ENCODE data around the gene C5orf46.

The C5orf46 gene

DNA sequence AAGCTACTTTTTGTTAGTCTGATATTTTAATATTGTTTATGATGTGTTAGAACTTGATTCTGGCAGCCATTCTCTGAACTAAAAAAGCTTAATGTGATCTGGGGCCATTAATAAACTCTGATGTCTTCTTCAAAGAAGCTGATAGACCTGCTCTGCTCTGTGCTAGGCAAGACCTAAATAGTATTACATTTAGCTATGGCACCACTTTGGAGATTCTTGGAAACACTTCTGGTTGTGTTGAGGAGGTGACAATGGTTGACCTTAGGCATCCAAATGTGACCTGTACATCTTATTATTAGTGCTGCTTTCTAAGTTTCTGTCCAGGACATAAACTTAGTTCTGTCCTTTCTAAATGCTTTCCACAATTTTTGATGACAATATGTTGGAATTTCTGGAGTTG lies 49.5 kb downstream of the C5orf46 start:
- no peak for DNase-seq

DNA sequence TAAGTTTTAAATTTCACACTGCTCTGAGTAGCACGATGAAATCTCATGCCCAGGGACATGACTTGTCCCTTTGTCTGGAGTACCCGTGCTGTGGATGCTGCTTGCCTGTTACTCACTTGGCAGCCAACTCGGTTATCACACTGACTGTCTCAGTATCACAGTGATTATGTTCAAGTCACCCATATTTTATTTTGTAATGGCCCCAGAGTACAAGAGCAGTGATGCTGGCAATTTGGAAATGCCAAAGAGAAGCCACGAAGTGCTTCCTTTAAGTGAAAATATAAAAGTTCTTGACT lies 50.6 kb downstream of the C5orf46 start:
- no peak for DNase-seq

DNA sequence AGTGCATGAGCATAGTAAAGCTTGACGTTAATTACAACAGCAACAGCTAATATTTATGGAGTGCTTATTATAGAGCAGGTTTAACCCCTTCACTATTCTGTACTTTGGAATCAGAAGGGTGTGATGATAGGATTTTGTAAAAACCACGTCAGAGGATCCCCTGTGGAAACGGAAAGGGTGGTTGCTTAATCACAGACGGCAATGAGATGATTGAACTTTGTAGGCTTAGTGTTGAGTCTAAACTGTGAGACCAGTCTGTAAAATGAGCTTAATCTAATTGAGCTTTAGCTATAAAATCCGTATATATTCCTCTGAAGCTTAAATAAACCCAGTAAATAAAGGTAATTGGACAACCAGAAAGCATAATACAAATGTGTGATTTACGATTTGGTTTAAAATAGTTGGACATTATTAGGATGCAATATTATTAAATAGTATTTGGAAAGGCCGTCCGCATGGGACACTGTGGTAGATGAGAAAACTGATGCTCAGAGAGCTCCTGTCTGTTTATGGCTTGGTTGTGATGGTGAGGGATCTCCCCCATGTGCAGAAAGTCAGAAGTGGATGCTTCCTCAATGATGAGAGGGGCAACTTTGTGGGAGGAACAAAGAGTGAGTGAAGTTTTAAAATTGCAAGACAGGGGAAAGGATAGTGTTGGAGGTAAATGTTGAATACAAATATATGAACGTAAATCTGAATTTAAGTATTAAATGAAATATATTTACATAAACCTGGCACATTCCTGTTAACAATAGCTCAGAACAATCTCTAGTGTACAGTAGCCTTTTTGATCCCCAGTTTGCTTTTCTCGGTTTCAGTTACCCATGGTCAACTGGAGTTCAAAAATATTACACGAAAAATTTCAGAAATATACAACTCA lies 51.2 kb downstream of the C5orf46 start:
- no peak for DNase-seq

DNA sequence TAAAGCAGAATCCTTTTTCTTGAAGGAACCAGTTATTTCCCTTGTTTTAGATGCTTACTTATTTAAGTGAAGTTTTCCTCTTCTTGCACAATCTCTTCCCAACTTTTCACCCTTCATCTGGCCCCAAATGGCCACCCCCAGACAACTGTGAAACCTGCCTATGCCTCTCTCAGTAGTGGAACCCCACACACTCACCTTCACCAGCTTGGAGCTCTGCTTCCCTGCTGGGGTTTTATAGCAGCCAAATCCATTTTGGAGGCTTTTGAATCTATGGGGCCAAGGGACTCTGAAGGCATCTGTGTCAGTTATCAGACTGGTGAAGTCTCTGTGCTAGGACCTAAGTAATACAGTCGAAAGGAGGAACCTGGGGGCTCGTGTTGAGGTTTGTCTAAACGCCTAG lies 52.0 kb downstream of the C5orf46 start:
- no peak for DNase-seq

DNA sequence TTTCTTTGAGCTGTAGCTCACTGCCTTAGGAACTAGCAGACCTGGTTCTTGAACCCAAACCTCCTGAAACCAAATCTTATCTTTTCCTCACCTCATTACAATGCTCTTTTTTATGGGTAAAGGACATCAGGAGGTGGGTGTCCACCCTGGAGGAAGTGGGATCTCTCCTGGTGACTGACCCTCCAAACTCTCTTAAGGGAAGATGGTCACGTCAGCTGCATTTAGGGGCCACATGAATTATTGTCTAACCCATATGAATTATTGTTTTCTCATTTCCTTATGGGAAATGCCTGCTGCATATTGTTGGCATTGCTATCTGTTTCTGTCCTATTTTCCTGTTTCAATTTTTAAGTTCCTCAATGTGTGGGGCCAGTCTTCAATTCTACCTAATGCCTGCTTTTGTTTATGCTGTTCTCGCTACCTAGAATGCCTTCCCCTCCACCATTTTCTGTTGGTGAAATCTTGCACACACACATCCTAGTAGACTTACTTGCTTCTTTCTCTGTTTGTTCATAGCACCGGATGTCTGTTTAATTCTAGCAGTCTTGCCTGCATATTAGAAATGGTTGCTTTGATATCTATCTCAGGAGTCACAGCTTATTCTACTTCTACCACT lies 52.9 kb downstream of the C5orf46 start:
- no peak for DNase-seq

DNA sequence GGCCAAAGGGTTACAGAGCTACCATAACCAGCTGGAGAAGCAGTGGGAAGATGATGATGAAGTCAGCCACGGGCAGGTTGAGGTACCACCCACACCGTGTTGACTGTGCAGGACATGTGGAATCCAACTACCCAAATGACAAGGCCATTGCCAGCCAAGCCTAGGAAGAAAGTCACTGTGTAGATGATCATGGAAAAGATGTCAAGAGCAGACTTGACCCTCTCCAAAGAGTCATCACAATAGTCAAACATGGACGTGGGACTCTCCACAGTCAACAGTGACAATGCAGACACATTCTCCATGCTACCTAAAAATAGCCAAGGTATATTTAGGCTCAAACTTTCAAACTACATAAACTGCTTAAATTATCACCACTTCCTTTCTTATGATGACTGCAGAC lies 54.0 kb downstream of the C5orf46 start:
- no peak for DNase-seq

DNA sequence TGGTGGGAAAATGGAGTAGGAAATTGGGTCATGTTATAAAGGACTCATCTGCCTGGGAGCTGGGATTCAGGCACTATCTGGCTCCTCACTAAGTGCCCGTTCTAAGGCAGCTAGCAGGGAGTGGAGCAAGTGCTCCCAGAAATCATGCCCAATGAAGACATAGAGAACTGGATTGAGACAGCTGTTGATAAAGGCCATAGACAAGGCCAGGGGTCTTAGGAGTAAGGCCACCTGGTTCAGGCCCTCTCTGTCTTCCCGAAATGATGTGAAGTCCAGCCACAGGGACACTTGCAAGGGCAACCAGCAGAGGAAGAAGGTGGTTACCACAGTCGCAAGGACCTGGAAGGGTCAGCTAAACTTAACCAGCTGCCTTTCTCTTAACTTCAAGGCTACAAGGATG lies 54.8 kb downstream of the C5orf46 start:
- DNase-seq: no peak

DNA sequence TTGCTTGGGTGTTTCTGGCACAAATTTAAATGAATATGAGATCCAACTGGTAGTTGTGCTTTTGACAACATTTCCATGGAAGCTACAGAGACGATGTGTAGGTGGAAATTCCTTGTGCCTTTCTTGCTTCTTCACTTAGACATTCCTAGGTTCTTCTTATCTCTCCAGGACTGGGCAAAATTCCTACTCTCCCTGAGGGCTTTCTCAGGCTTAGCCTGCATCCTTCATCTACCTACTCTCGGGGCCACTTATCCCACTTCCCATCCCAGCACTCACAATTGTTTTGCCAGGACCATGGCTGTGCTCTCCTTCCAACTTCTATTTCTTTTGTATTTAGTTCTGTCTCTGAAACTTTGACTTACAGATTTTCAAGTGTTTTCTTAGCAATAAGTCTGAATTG lies 57.1 kb downstream of the C5orf46 start:
- no peak for DNase-seq

DNA sequence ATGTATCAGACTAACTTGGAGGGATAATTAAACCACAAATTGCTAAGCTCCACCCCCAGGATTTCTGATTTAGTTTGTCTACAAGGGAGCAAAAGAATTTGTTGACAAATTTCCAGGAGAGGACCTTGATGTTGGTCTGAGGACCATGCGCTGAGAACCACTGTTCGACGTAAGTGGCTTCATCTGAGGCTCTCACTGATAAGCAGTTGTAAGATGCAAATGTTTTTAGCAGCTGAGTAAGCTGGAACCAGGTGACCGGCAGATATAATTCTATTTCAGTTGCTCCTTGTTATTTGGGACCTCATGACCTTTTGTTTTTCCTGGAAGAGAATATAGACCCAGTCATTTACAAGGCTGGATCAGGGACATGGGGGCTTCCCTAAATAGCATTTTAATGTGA lies 60.7 kb downstream of the C5orf46 start:
- no peak for DNase-seq

DNA sequence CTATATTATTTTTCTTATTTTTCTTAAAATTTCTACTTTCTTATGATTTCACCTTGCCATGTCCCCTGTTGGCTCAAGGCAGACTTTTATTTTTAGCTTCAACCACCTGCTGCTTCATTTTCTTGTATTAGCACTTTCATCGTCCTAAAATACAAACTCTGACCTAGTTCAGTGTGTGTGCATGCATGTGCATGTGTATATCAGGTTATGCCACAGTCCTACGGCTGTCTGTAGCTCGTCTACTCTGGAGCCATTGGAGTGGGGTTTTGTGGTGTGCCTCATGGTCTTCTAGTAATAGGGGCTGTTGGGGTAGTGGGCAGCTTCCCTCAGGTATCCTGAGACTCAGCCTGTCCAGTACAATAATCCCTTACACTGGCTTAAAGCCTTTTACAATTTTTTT lies 61.5 kb downstream of the C5orf46 start:
- DNase-seq: no peak

DNA sequence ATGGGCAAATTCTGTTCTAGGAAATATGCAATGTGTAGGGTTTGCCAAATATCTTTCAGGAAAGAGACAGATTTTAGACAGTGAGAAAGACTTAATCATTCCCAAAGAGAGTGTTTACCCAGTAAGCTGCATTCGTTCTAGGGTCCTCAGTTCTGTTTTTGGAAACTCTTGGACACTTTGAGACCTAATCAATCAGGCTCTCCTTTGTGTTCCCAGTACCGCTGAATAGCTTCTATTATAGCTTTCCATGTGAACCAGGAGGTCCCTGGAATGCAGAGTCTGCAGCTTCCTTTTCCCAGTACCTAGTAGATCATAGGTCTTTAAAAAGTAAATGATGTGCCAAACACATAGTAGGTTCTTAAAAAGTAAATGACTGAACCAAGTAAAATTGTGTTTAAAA lies 63.5 kb downstream of the C5orf46 start:
- no peak for DNase-seq
